ENCODE results near the gene ALCAM. TPM values are rescaled to one million over a fixed set of nuclear protein-coding genes. Genes with fewer than 3 reads are reported as not detected.

ALCAM gene
- total and polyA plus RNA-seq, 2 donors (not counting 3 experiments of a cell fraction or from before 2014, with no cell fraction given): 46.3 to 118 TPM

GRCh38 chr3:105356988-105357387, 9.7 kb upstream of the ALCAM start:
- Histone ChIP-seq H3K4me3 (replicated peaks in 1 of 3; ENCODE audit: insufficient read depth in 1 of 3, low read depth in 1 of 3, low read length in 3 of 3) (no peak overlapping the region), H3K27me3 (ENCODE audit: control insufficient read depth in 2 of 2, insufficient read depth in 2 of 2, low read length in 2 of 2) (no peaks in the 10 kb centered on the region), H3K79me2 (ENCODE audit: control insufficient read depth, insufficient read depth, low read length) (no peaks in the 10 kb centered on the region), H2AFZ (ENCODE audit: low read depth, low read length) (no peak overlapping the region), H3K9me1 (replicated peaks; ENCODE audit: control insufficient read depth, extremely low read depth, insufficient read depth, low read length) (no peaks in the 10 kb centered on the region), H3K36me3 (ENCODE audit: control insufficient read depth in 2 of 2, extremely low read depth in 1 of 2, insufficient read depth in 2 of 2, low read length in 2 of 2) (no peaks in the 10 kb centered on the region), H3K27ac (ENCODE audit: insufficient read depth, low read depth, low read length) (no peak overlapping the region), H3K4me1 (ENCODE audit: control insufficient read depth, extremely low read depth, insufficient read depth, low read length) (peaks cover 69% of the 10 kb centered on the region), H3K9me3 (replicated peaks; ENCODE audit: control insufficient read depth, insufficient read depth, low read length) (no peaks in the 10 kb centered on the region), H4K20me1 (replicated peaks; ENCODE audit: control insufficient read depth, extremely low read depth, insufficient read depth, low read length) (no peaks in the 10 kb centered on the region), H3K9ac (replicated peaks; ENCODE audit: extremely low read depth, insufficient read depth, low read length) (no peak overlapping the region), H3K4me2 (ENCODE audit: insufficient read depth, low read length) (no peak overlapping the region)
- CTCF ChIA-PET: no interaction called here
- TF ChIP-seq FOS (IDR thresholded peaks at IDR 0.05; ENCODE audit: borderline replicate concordance, insufficient read depth, low read length) (no peak), MAX (IDR thresholded peaks at IDR 0.05; ENCODE audit: insufficient read depth, insufficient read length) (no peak), JUN (IDR thresholded peaks at IDR 0.05; ENCODE audit: borderline replicate concordance, insufficient read depth, insufficient read length, low read depth) (no peak), CTCF (IDR thresholded peaks at IDR 0.05; ENCODE audit: extremely low read depth in 1 of 2, insufficient read depth in 1 of 2, low read depth in 1 of 2, low read length in 2 of 2) (no peak), POLR2AphosphoS5 (IDR thresholded peaks at IDR 0.05; ENCODE audit: insufficient read depth, low read depth, low read length) (no peak), GATA2 (IDR thresholded peaks at IDR 0.05; ENCODE audit: insufficient read depth, insufficient read length, low read depth, low read length) (no peak), POLR2A (IDR thresholded peaks at IDR 0.05; ENCODE audit: low read depth, low read length) (no peak), EZH2 (IDR thresholded peaks at IDR 0.05; ENCODE audit: borderline replicate concordance, low read depth, low read length, severe bottlenecking) (no peak), MYC (IDR thresholded peaks at IDR 0.05; ENCODE audit: low read depth, low read length) (no peak)
- POLR2A ChIA-PET: no interaction called here
- FAIRE-seq: no peak
- dilution Hi-C loops (cut with MboI; ENCODE audit: extremely low pct_ligation_motif_present, low sequenced_read_pairs) (no loop called here), intact Hi-C loops (cut with micrococcal nuclease) (no loop called here)
- no peak for DNase-seq (ENCODE audit: low read depth, low spot score)
- no TSS peak for BruUV-seq (replicated peaks)
